Anterior cingulate cortex (tissue), 58 donors: ENCODE data around the gene ARHGAP27.

Source experiments
- DNase-seq, 58 donors: peaks; one replicate each; lab custom pipeline; 2025; lab: John Stamatoyannopoulos, UW

ARHGAP27 gene

GRCh38 chr17:45391918-45392317 is 40.8 kb downstream of the ARHGAP27 start:
- no peak for DNase-seq

GRCh38 chr17:45391291-45391690 is 41.4 kb downstream of the ARHGAP27 start:
- DNase-seq: no peak

GRCh38 chr17:45389354-45389753 is 43.3 kb downstream of the ARHGAP27 start:
- DNase-seq: no peak

DNA sequence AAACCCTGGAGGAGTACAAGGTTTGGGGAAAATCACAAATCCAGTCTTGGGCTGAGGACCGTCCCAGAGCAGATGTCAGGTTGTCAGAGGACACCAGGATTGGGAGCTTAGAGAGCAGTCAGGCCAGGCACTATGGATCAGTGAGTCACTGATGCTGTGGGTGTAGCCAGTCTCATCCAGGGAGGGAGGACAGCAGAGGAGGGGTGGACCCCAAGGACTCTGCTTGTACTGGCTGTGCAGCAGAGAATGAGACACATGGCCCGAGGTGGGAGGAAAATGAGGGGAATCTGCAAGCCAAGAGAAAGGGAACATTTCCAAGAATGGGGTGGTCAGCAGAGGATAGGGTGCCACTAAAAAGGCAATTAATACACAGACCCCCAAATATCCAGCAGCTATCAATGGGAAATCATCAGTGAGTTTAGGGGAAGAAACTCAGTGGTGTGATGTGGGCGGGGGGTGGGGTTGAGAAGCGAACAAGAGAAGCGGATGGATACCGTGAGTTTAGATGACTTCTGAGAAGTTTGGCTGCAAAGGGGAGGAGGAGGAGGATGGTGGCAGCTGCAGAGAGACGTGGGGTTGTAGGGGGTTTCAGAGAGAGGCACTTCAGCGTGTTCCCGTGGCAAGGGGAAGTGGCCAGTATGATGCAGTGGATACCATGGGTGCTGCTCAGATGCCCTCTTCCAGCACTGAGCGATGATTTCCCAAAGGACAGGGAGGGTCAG is 43.9 kb downstream of the ARHGAP27 start:
- no peak for DNase-seq

- DNase-seq: no peak
Measured at GRCh38 chr17:45387739-45388138, 44.9 kb downstream of the ARHGAP27 start.

- DNase-seq: no peak
Measured at GRCh38 chr17:45386178-45386577, 46.5 kb downstream of the ARHGAP27 start.

DNA sequence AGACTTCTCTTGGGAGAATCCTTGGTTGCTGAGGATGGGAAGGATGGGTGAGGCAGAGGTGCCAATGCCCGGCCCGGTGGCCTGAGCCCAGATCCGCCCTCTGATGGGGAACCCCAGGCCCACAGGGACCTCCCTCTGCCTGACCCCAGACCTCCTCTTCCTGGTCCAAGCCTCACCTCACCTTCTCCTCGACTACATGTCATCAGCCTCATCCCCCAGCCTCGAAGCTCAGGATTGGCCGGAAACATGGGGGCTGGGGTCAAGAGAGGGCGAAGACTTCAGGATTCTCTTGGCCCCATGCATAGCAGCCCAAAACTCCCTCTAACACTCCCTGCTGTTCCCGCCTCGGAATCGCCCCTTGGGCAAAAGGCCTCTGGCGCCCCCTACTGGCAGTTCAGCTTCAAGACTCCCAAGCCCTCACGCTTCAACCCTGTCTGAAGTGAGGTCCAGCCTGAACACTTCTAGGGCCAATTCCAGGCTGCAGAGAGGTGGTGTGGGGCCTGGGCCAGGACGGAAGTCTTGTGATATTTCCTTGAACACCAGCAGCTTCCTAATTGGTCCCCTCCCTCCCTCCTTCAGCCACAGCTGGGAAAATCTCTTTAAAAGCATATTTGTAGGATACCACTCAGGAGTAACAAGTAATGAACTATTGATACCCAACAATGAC is 47.2 kb downstream of the ARHGAP27 start:
- DNase-seq: peak in 57 of 58 donors; percentile 6 to 90 (median 65)

- DNase-seq: no peak
Measured at GRCh38 chr17:45384789-45385262, 47.8 kb downstream of the ARHGAP27 start.

- no peak for DNase-seq
Measured at GRCh38 chr17:45384047-45384788, 48.5 kb downstream of the ARHGAP27 start.

GRCh38 chr17:45383003-45383402 is 49.7 kb downstream of the ARHGAP27 start:
- DNase-seq: no peak

DNA sequence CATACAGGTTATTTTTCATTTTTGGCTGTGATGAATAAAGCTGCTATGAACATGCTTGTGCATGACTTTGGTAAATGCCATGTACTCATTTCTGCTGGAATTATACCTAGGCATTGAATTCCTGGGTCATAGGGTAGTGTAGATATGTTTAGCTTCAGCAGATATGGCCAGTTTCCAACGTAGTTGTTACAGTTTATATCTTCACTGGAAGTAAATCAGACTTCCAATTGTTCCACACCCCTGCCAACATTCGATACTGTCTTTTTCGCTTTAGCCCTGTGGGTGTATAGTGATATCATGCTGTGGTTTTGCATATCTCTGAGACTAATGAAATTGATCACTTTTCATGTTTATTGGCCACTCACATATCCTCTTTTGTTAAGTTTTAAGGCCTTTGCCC is 50.4 kb downstream of the ARHGAP27 start:
- no peak for DNase-seq

DNA sequence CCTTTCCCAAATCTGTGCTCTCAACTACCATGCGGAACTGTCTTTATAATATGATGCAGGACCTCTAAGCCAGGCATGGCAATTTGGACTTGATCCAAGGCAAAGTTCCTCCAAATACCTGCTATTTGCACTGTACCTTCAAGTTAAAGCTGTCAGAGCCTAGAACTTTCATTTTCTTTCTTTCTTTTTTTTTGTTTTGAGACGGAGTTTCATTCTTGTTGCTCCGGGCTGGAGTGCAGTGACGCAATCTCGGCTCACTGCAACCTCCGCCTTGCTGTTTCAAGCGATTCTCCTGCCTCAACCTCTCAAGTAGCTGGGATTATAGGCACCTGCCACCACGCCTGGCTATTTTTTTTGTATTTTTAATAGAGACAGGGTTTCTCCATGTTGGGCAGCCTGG is 51.7 kb downstream of the ARHGAP27 start:
- no peak for DNase-seq

GRCh38 chr17:45380046-45380765 is 52.5 kb downstream of the ARHGAP27 start:
- no peak for DNase-seq

DNA sequence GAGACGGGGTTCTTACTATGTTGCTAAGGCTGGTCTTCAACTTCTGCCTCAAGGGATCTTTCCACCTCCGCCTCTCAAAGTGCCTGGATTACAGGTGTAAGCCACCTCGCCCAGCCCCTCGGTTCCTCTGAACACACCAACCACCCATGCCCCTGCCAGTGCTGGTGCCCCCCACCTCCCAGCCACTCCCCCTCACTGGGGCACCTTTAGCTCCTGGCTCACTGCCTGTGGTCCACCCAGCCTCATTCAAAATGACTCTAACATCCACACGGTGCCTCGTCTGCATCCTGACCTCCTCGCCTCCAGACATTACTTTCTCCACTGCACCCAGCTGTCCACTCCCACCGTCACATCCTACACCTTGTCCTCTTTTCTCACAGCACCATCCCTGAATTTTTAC is 55.3 kb downstream of the ARHGAP27 start:
- DNase-seq: no peak

- DNase-seq: no peak
Measured at GRCh38 chr17:45376171-45377005, 56.3 kb downstream of the ARHGAP27 start.

DNA sequence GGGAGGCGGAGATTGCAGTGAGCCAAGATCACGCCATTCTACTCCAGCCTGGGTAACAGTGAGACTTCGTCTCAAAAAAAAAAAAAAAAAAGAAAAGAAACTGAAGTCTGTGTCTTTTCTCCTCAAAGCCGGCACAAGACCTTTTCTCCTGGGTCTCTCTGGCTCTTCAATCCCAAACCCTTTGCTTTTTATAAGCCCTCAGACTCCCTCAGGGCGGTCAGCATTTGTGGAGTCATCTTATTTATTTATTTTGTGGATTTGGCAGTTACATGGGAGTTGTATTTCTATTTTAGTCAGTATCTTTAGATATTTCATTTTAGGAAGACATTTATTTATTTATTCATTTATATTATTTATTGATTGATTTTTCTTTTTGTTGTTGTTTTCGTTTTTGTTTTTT is 58.2 kb downstream of the ARHGAP27 start:
- no peak for DNase-seq

GRCh38 chr17:45372325-45372869 is 60.3 kb downstream of the ARHGAP27 start:
- DNase-seq: no peak

DNA sequence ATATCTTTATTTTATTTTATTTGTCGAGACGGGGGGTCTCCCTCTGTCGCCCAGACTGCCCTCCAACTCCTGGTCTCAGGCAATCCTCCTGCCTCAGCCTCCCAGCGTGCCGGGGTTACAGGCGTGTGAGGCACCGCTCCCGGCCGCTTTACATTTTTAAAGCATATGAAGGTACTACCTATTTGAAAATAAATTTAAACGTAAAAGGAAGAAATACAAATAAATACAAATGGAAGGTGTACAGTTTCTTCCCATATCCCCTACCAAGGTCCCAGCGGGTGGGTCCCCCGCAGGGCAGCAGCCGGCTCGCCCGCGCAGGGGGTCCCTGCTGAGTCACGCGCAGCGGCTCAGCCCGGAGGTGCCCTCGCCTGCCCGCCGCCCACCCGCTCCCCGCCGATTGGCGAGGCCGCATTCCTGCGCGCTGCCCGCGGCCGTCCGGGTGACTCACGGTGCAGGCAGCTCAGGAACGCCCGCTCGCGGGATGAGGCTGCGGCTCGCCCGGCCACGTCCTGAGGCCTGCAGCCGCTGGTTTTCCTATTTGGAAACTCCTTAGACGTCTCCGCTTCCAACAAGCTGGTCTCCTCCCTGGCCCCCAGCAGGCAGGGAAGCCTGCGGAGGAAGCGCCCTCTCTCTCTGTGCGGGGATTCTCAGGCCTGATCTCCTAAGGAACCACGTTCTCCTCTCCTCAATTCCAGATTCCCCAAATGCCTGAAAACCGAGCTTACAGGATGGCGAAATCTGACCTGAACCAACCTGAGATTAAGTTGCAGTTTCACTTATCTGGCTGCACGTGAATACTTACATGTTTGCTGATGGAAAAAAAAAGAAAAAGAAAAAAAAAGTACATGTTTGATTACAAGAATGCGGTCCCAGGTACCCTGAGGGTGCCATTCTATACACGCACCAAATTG is 61.0 kb downstream of the ARHGAP27 start:
- peak in 22 of 58 donors; percentile 3 to 42 (median 19) for DNase-seq
